GM20431 (cell line): ENCODE measurements around the gene ETFB.

Experiments
- in situ Hi-C: fragments of 300-500 bp; cut with MseI, MboI; formaldehyde crosslinking; loops from one replicate; pipeline ENCODE4 v1.15.0; 2020; ENCODE audit warnings: low sequenced_read_pairs; ENCODE audit not compliant: unreplicated experiment

Gene ETFB

GRCh38 chr19:51375504-51376221, 9.5 kb upstream of the ETFB start:
- in situ Hi-C loops, result no loop called here

- in situ Hi-C loops, result no loop called here
These were observed 6.7 kb upstream of the ETFB start, which contains the start of gene NKG7 for GRCh38 chr19:51372649-51373504. TSS of gene NKG7 (minus strand) at chr19:51372654. CDS start at chr19:51372535, 119 bp downstream.

GRCh38 chr19:51372021-51372648, 5.9 kb upstream of the ETFB start:
- in situ Hi-C loops, result no loop called here

GRCh38 chr19:51371186-51371690, 5.0 kb upstream of the ETFB start:
- in situ Hi-C loops, result no loop called here

GRCh38 chr19:51370230-51370629, 4.0 kb upstream of the ETFB start:
- in situ Hi-C loops, result no loop called here

GRCh38 chr19:51368366-51369282, 2.4 kb upstream of the ETFB start, which contains the start of gene CLDND2:
TSS of gene CLDND2 (minus strand) at chr19:51369003. CDS start at chr19:51368577, 426 bp downstream.
- in situ Hi-C loops, result no loop called here

GRCh38 chr19:51367565-51368365, 1.6 kb upstream of the ETFB start:
- in situ Hi-C loops, result no loop called here

- in situ Hi-C loops, result no loop called here
These were observed 1.0 kb upstream of the ETFB start for GRCh38 chr19:51367255-51367564.

GRCh38 chr19:51366389-51367254, 434 bp upstream of the ETFB start:
- in situ Hi-C loops, result no loop called here

- in situ Hi-C loops, result no loop called here
These were observed 800 bp downstream of the ETFB start for GRCh38 chr19:51365211-51365964.

- in situ Hi-C loops, result no loop called here
These were observed 1.7 kb downstream of the ETFB start for GRCh38 chr19:51364200-51365106.

- in situ Hi-C loops, result no loop called here
These were observed 4.9 kb downstream of the ETFB start for GRCh38 chr19:51361239-51361638.

- in situ Hi-C loops, result no loop called here
These were observed 6.9 kb downstream of the ETFB start for GRCh38 chr19:51359294-51359693.

- in situ Hi-C loops, result no loop called here
These were observed 8.2 kb downstream of the ETFB start for GRCh38 chr19:51357952-51358351.

GRCh38 chr19:51356159-51356801, 9.9 kb downstream of the ETFB start:
- in situ Hi-C loops, result no loop called here

GRCh38 chr19:51354742-51355148, 11.4 kb downstream of the ETFB start:
- in situ Hi-C loops, result no loop called here
